ENCODE results near the gene SLC25A39.
"Not testable (repeated sequence)": the region's sequence is repeated elsewhere in the genome, so short reads cannot be mapped to it uniquely, and the experiment has no call there.

Gene SLC25A39, protein sequence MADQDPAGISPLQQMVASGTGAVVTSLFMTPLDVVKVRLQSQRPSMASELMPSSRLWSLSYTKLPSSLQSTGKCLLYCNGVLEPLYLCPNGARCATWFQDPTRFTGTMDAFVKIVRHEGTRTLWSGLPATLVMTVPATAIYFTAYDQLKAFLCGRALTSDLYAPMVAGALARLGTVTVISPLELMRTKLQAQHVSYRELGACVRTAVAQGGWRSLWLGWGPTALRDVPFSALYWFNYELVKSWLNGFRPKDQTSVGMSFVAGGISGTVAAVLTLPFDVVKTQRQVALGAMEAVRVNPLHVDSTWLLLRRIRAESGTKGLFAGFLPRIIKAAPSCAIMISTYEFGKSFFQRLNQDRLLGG
- 40.8 to 57.1 (median 45.0) reads per million in 4 donors for total RNA-seq

DNA sequence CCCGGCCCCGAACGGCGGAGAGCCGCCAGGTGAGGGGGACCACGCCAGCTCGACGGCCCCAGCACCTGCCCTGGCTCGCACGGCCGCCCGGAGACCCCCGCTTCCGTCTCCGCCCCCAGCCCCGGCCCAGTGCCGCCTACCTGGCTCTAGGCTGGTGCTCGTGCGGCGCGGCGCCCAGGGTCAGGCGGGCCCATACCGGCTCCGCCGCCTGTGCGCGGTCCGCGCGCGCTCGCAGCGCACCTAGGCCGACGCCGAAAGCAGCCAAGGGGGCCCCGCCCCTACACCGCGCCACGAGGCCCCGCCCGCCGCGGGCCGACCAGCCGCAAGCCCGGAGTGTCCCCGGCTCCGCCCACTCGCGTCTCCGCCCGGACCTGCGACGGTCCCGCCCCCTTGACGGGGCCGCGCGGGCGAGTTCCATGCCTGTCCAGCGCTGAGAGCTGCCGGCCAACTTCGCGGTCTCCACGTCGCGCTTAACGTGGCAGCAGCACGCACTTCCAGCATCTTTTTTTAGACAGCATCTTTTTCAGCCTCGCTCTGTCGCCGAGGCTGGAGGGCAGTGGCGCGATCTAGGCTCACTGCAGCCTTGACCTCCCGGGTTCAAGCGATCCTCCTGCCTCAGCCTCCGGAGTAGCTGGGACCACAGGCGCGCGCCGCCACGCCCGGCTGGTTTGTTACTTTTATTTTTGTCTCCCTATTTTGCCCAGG, at the start of gene SLC25A39:
Gene SLC25A39 (minus strand): TSS at position 253 of the 705 bp plus-strand sequence. CDS start 1,261 bp downstream, outside the sequence.
- peak; percentile 89 to 94 (median 90) for DNase-seq

DNA sequence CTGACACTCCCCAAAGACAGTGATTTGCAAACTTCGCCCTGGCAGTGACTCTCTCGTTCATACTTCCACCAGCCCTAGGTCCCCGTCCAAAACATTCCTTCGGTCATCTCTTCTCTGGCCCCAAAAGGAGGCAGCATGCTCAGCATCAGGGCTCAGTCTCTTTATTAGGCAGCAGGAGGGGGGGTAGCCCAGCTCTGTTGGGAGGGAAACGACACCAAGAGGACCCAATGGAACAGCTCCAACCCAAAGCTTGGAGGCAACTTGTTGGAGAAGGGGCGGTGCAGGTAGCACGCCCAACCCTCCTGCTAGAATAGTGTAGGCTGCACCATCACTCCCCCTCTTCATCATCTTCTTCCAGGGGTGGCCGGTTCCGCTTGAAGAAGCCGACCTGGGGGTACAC, 47.4 kb upstream of the SLC25A39 start:
- DNase-seq = no peak

DNA sequence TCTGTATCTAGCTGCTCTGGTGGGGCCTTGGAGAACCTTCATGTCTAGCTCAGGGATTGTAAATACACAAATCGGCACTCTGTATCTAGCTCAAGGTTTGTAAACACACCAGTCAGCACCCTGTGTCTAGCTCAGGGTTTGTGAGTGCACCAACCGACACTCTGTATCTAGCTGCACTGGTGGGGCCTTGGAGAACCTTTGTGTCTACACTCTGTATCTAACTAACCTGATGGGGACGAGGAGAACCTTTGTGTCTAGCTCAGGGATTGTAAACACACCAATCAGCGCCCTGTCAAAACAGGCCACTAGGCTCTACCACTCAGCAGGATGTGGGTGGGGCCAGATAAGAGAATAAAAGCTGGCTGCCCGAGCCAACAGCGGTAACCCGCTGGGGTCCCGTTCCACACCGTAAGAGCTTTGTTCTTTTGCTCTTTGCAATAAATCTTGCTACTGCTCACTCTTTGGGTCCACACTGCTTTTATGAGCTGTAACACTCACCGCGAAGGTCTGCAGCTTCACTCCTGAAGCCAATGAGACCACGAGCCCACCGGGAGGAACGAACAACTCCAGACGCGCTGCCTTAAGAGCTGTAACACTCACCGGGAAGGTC, 44.9 kb upstream of the SLC25A39 start:
- DNase-seq = peak in 1 of 5 donors; percentile 30

DNA sequence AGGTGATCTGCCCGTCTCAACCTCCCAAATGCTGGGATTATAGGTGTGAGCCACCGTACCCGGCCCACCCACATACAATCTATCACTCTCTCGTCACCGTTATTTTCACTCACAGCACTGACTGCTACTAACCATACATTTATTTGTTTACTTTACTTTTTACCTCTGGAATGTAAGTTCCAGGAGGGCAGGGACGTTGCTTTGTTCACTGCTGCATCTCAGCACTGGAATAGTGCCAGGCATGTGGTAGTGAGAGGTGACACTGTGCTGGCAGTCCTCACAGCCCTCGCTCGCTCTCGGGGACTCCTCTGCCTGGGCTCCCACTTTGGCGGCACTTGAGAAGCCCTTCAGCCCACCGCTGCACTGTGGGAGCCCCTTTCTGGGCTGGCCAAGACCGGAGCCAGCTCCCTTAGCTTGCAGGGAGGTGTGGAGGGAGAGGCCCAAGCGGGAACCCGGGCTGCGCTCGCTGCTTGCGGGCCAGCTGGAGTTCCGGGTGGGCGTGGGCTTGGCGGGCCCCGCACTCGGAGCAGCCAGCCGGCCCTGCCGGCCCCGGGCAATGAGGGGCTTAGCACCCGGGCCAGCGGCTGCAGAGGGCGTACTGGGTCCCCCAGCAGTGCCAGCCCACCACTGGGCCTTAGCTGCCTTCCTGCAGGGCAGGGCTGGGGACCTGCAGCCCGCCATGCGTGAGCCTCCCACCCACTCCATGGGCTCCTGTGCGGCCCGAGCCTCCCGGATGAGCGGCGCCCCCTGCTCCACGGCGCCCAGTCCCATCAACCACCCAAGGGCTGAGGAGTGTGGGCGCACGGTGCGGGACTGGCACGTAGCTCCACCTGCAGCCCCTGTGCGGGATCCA, 44.0 kb upstream of the SLC25A39 start:
- not testable (repeated sequence) for DNase-seq

DNA sequence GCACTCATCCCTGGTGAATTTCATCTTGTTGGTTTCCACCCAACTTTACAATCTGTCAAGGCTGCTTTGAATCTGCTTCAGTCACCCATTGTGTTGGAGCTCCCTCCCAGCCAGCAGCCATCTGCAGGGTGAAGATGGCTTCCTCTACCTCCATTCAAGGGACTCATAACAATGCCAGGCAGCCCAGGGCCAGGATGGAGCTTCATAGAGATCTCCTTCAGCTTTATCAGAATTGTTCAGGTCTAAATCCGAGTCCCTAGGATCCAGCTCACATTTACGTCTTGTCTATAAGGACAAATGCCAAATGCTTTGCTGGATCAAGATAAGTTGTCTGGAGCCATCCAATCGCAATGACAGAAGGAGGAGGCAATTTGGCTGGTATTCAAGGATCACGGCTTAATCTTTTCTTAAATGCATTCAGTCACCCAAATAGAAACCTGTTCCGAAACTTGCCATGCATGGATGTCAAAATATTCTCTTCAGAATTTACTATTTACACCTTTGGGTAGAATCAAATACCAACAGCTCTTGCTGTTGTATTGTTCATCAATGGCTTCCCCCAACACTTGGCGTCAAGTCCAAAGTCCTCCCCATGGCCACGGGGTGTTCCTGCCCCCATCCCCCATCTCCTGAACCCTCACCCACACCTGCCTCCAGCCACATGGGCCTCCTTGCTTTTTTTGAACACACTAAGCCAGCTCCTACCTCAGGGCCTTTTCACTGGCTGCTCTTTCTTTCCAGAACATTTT, 42.8 kb upstream of the SLC25A39 start:
- no peak for DNase-seq

DNA sequence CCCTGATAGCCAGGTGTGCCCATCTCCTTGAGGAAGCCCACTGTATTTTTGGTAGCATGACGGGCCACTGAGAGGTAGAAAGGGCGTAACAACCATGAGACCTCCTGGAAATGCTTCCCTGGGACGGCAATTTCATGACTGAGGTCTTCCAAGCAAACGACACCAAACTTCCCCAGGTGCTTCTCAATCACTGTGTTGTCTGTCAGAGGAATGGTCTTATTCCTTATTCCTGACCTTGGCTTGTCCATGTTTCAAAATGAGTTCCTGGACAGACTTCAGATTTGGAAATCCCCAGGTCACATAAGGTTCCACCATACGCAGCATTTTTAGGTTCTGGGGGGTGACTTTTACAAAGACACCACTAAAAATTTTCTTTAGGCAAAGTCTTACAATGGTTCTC, 40.4 kb upstream of the SLC25A39 start:
- DNase-seq = not testable (repeated sequence)

DNA sequence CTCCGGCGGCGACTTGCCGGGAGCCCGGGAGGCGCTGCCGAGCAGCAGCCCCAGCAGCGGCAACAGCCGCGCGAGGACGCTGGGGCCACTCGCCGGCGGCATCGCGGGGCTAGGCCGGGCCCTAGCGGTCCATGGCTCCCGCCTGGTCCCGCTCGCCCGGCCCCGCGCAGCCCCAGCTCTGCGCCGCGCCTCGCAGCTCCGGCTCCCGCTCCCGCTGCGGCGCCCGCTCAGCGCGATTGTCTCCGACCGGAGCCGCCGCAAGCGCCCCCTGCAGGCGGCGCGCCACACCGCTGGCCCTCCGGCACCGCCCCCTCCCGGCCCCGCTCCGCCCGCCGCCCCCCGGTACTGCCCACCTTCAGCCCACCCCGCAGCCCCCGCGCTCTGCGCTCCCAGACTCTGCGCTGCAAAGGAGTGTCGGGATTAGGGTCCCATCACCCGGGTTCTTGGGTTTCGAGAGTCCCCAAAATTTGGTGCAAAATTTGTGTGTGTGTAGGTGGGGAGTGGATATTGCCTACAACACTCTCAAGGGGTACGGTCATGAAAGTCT, 39.1 kb upstream of the SLC25A39 start, which contains the start of gene FAM171A2:
Gene FAM171A2 (minus strand): TSS at position 241 of the 547 bp plus-strand sequence. CDS start 139 bp downstream, at position 102.
- peak; percentile 45 to 71 (median 48) for DNase-seq

DNA sequence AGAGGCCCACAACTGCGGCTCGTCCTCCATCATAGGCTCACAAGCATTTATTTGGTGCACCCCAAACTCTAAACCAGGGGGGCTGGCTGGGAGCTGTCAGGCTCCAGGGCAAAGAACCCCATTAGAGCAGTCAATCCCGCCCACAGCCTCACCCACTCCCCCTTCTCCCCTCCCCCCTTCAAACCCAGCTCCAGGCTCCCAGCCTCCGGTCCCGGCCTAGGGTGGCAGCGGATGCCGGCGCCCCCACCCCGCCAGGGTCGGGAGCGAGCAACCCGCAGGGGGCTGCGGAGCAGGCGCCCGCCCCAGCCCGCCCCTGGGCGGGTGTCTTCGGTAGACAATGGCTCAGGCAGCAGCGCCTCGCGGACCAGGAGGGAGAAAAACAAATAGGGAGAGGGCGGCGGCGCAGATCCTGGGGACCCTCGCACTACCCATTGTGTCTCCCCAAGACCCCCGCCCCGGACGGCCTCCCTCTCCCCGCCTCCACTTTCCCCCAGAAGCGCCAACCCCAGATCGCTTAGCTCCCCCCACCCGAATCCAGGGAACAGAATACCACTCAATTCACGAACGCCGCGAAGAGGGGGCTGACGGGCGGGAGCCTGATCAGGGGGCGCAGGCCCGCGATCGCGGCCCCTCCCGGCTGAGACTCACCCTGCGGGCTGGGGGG, 38.5 kb upstream of the SLC25A39 start:
- DNase-seq = no peak

DNA sequence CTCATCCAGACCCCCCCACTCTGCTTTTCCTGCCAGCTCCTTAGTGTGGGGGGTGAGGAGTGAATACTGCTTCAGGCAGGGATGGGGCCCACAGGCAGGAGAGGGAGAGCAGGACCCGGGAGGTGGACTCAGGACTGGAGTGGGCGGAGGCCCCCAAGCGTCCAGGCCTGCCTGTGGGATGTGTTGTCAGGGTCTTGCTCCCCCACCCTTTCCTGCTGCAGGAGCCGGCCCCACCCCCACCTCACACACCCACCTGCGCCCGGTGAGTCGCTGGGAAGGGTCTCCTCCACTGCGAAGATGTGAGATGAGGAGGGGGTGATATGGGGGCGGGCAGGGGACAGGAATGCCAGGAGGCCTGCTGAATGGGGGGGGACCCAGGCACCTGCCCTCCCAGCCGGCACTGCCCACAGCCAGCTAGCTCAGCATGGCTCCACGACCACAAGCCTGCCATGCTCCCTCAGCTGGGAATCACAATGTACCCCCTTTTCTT, 37.9 kb upstream of the SLC25A39 start:
- no peak for DNase-seq

DNA sequence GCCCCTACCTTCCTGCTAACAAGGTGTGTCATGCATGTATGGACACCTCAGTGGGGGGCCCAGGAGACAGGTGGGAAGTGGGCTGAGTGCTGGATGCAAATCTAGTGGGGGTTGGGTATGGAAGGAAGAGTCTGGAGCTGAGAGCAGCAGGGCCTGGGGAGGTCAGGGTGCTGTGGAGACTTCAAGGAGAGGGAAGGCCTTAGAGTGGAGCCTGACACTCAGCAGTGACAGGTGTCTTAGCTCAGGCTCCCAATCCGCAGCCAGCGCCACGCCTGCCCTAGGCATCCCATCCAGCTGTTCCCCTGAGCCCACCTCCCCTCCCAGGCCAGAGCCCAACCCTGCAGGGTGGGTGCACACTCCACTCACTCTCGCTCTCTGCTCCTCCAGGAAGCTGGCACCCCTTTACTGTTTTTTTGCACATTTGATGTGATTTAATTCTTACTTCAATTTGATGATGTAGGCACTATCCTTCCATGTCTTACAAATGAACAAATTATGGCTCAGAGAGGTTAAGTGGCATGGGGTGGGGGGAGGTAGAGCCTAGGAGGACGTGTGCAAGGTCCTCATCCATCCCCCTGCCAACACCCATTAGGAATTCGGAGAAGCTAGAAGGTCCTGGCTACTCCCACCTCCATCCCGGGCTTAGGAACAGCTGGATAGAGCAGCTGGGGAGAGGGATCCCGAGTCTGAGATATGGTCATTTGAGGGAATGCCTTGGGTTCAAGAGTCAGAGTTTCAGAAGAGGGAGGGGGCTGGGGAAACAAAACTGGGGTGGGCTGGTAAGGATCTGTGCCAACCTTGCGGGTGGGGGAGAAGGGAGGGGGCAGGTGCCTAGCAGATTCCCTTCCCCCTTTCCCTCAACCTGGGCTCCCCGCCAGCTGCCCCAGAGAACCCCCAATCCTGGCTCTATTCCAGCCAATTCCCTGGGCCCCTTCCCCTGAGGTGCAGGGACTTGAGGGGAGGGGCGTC, 37.0 kb upstream of the SLC25A39 start:
- no peak for DNase-seq

DNA sequence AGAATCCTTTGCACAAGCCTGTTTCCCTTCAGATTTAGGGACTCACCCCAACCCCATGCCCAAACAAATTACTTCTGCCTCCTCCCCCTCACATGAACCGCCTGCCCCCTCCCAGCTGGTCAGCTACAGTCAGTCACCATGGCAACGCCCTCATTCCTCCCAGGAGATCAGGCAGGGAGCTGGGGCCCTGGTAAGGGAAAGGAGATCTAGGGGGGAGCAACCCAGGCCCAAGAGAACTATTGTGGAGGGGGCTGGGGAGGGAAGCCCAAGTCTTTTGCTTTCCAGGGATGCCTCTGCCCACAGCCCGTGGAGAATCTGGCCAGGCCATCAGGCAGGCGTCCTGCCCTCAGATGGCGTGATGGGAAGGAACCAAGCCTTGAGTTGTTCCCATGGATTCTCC, 36.2 kb upstream of the SLC25A39 start:
- DNase-seq = no peak

DNA sequence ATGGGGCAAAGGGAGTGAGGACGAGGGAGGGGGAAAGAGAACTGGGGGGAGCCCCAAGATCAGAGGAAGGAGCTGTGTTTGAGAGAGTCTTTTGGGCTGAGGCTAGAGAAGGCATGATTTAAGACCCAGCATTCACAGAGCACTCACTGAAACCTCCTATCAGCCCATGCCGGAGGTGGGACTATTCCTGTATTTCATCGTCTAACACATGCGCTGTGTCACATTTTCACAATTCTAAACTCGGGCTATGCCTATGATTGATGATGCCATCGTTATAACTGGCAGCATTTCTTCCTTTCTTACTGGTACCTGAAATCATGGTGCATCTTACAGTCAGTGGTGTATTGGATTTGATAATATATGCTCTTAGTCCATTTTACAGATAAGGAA, 35.5 kb upstream of the SLC25A39 start:
- no peak for DNase-seq

DNA sequence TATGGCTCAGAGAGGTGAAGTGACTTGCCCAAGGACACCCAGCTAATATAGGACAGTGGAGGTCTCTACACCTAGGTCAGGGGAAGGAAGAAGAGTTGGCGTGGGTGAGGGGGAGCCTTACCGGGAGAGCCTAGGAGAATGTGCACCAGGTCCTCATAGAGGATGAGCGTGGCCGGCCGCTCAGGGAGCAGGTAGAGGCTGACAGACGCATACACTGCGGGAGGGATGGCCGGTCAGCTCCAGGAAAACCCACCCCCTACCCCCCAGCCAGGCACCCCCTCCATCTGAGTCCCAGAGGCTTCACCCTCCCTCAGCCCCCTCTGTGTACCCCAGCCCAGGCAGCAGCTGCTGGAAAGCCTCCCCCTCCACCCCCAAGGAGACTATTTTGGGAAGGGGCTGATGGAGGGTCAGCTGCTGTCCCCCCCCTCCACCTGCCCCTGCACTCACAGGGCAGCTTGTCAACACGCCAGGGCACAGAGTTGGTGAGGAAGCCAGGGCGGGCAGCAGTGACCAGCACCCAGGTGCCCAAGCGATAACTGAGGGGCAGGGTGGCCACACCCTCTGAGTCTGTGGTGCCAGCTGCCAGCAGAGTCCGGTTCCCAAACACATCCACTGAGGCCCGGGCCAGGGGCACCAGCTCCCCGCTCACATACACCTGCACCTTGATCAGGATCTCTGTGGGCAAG, 35.0 kb upstream of the SLC25A39 start:
- DNase-seq = no peak

DNA sequence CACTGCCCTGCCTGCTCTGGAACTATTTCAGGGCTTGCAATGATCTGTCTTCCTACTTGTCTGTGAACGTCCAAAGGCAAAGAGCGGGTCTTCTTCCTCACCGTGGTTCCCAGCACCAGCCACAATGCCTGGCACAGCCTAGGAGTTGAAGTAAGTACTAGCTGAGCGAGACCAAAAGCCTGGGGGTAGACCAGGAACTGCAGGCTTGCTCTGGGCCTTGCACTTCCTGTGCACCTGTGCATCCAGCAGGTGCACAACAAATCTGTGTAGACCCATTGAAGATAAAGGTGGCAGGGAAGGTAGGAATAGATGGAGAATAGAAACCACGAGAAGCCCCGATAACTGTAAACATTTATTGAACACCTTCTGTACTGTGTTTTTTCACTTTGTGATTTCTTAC, 34.4 kb upstream of the SLC25A39 start:
- DNase-seq = no peak

DNA sequence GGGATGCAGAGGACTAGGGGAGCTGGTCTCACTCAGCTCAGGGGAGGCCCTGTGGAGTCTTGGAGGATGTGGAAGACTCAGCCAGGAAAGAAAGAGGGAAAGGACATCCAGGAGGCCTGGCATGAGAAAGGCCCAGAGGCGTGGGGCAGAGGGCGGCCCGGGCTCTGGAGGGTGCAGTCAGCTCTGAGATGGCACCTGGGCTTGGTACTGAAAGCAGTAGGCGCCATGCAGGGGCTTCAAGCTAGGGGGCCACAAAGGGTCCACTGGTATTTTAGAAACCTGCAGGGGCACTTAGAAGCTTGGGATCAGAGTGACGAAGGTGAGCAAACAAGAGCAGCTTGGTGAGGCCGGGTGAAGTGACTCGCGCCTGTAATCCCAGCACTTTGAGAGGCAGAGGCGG, 33.4 kb upstream of the SLC25A39 start:
- DNase-seq = no peak

DNA sequence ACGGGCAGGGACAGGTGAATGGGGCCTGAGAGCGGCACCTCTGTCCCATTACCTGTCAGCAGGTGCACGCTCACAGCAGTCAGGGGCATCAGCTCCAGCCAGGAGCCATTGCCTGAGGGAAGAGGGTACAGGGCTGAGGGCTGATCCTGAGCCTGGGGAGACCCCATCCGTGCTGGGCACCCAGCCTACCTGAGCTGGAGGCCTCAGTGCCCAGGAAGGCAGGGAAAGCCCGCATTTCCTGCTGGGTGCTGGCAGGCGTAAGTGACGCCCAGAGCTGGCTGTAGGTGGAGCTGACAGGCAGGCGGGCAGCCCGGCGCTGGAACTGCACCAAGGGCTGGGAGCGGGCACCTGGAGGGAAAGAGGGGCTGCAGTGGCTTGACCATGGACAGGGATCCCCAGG, 31.6 kb upstream of the SLC25A39 start:
- DNase-seq = no peak

DNA sequence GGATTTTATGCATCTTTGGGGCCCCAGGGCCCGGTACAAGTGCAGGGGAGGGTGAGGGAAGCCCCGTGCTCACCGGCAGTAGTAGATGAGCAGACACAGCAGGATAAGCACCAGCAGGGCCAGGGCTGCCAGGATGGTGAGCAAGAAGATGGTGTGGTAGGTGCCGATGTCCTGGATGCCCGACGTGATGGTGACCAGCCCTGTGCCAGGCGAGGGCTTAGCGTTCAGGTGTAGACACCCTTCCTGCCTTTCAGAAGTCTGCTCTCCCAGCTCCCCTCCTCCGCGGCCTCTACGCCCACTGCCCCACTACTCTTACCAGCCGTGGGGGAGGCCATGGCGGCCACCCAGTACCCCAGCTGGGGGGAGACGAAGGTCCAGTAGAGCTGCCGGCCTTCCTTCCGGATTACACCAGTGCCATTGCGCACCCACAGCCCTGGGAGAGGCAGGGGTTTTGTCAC, 31.0 kb upstream of the SLC25A39 start:
- DNase-seq = no peak

Data from T-helper 1 cell (primary cell).